Suppressor macrophage treated with lipopolysaccharide for 4 hours (primary cell): ENCODE results near the gene PTHLH.

ENCODE experiments used
- DNase-seq: peaks from one replicate; pipeline ENCODE4 v3.0.0-alpha.2; 2020

Gene PTHLH

GRCh38 chr12:27934276-27934675 is 38.3 kb downstream of the PTHLH start:
- no peak for DNase-seq

DNA sequence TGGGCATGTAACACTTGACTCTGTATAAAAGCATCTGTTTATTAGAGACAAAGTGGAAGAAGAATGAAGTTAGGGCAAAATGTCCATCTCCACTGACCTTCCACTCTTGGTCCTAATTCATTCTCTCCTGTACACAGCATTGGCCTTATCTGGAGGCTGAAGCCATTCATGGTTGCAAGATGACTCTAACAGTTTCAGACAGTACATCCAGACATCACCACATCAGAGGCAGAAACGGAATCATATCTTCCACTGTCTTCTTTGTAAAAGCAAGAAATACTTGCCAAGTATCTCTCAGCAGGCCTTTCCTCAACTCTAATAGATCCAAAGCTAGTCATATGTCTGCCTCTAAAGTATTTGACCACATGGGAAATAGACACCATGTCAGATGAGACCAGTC is 41.1 kb downstream of the PTHLH start:
- DNase-seq = no peak

DNA sequence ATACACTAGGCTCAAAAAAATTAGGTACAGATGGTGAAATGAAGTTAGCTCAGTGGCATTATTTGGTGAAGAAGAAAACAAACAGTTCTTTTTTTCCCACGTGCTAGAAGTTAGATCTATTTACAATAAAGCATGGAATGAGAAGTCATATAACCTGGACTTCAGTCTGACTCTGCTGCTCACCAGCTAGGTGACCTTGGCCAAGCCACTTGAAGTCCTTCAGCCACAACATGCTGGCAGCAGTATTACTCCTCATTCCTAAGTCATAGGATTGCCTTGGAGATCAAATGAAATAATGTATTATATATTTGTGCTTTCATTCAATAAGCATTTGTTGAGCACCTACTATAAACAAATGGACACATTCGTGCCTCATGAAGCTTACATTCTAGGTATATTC is 45.2 kb downstream of the PTHLH start:
- no peak for DNase-seq

DNA sequence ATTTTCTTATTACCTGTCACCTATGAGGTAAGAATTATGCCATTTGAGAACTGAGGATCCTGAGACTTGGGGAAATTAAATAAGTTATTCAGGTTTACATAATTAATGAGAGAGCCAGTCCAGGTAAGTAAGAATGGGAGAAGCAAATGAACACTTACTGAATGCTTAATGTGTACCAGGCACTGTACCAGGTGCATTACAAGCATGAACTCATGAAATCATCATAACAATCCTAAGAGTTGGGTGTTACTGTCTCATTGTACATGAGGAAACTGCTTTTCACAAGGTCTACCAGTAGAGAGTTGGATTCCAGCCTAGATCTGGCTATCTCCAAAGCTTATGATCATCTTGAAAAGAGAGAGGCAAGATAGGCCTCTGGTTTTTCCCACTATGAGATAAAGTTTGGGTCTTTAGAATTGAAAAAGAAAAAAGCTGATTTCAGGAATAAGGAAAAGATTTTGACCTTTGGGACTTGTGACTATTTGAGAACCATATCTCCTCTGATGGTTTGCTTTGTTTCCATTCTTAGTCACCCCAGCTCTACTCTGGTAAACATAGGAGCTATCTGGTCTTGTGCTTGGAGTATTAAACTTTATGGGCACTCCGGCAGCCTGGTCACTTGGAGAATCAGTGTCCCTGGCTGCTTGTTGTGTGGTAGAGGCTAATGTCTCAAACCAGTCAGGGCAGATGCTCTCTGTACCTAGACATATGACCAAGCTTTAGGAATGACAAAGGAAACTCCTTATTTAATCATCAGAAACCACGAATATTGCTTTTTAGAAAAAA is 48.0 kb downstream of the PTHLH start:
- DNase-seq = no peak

- DNase-seq = no peak
These were observed 49.9 kb downstream of the PTHLH start for GRCh38 chr12:27922531-27923139.

- DNase-seq = no peak
These were observed 52.8 kb downstream of the PTHLH start for GRCh38 chr12:27919671-27920235.

- no peak for DNase-seq
These were observed 57.0 kb downstream of the PTHLH start for GRCh38 chr12:27915536-27915935.

- DNase-seq = no peak
These were observed 57.5 kb downstream of the PTHLH start for GRCh38 chr12:27915021-27915420.

DNA sequence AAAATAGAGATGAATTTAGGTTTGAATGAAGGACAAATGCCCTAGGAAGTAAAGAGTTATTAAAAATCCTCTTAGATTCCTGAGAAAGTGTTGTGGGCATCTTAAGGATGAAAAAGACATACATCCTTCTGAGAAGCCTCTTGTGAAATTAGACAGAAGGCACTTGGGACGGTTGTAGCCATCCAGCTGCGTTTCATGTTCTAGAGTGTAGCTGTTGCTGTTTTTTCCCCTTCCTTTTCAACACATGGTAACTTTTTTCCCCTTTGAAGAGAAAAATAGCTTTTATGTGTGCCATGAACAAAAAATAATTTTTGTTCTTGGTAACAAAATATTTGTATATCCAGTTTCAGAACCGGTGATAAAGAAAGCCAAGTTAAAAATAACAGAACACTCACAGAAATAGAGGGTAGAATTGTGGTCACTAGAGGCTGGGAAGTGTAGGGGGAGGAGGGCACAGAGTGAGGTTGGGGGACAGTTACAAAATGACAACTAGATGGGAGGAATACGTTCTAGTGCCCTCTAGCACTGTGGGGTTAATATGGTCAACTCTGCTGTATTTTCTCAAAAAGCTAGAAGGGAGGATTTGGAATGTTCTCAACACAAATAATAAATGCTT is 58.4 kb downstream of the PTHLH start:
- no peak for DNase-seq

DNA sequence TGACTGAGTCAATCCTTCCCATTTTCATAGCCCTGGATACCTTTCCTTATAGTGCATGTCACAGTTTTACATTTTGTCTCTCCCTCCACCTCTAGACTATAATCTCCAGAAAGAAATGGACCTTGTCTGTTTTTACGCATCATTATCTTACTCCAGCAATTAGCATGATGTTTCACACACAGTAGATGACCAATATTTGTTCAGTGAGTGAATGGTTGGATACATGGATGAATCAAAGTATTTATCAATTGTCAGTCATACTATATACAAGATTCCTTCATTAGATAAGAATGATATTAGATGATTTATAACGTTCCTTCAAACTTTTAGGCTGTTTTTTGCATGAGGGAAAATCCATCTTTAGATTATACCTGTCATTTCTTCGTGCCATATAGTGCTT is 61.1 kb downstream of the PTHLH start:
- no peak for DNase-seq
